Measurements from ENCODE around the gene RAB12. TPM values are rescaled to one million over a fixed set of nuclear protein-coding genes. Genes with fewer than 3 reads are reported as not detected.

The RAB12 gene
- total and polyA plus RNA-seq, 2 of the 13 experiments (the other 11 are each of a cell fraction or from before 2014, with no cell fraction given) = 9.5 to 25.3 TPM

GRCh38 chr18:8632386-8632785 lies 23.1 kb downstream of the RAB12 start (continued):
- TF ChIP-seq ZNF781 (CRISPR knock-in tag; IDR thresholded peaks at IDR 0.05; ENCODE audit: borderline replicate concordance, not compliant biosample characterization) = no peak
- no peak for TF ChIP-seq REXO4 (CRISPR knock-in tag; IDR thresholded peaks at IDR 0.05; ENCODE audit: borderline replicate concordance)
- no peak for TF ChIP-seq THAP11 (CRISPR knock-in tag; IDR thresholded peaks at IDR 0.05)
- TF ChIP-seq GLI4 (CRISPR knock-in tag; IDR thresholded peaks at IDR 0.05; ENCODE audit: borderline replicate concordance) = no peak

GRCh38 chr18:8634508-8634907 lies 25.3 kb downstream of the RAB12 start:
- H3K36me3 ChIP-seq (replicated peaks in 1 of 2; ENCODE audit: control insufficient read depth in 1 of 2, insufficient read depth in 2 of 2, low read length in 2 of 2) = peaks cover 14 to 53% of the 10 kb centered on the region in 2 experiments
- 100% methylated on average over 6 of the region's 6 CpGs for whole genome bisulfite sequencing (ENCODE audit: low lambda C conversion rate)
- H3K4me2 ChIP-seq (ENCODE audit: low read depth, low read length) = no peak overlapping the region
- CTCF ChIA-PET (ENCODE audit: low intra/inter-chr PET ratio, low total read pairs) = no interaction called here
- intact Hi-C loops (cut with micrococcal nuclease; ENCODE audit: unreplicated experiment) (no loop called here), in situ Hi-C loops (cut with HindIII; ENCODE audit: extremely low pct_ligation_motif_present, low pct_unique_long_range_greater_than_20kb) (no loop called here)
- ATAC-seq = no peak
- no peak overlapping the region for H3K4me3 ChIP-seq (replicated peaks in 1 of 3; ENCODE audit: insufficient read depth in 1 of 3, low read depth in 2 of 3, low read length in 3 of 3)
- no peaks in the 10 kb centered on the region for H4K20me1 ChIP-seq (ENCODE audit: insufficient read depth, low read length)
- peaks cover 19% of the 10 kb centered on the region for H3K4me1 ChIP-seq (ENCODE audit: insufficient read depth, low read length)
- no peaks in the 10 kb centered on the region for H3K27me3 ChIP-seq (ENCODE audit: control insufficient read depth in 1 of 2, insufficient read depth in 2 of 2, low read length in 2 of 2)
- FAIRE-seq = no peak
- H3K9ac ChIP-seq (ENCODE audit: insufficient read depth, low read depth, low read length) = no peak overlapping the region
- H3K79me2 ChIP-seq (ENCODE audit: insufficient read depth, low read length) = peaks cover 4% of the 10 kb centered on the region
- POLR2A ChIA-PET = no interaction called here
- H3K9me3 ChIP-seq (ENCODE audit: low read length) = no peaks in the 10 kb centered on the region
- no peak overlapping the region for H3K27ac ChIP-seq (ENCODE audit: extremely low read length, insufficient read depth, low read length)
- BruUV-seq (replicated peaks) = no TSS peak
- H2AFZ ChIP-seq (ENCODE audit: low read length) = no peak overlapping the region
- TF ChIP-seq SP140L (CRISPR knock-in tag; IDR thresholded peaks at IDR 0.05; ENCODE audit: borderline replicate concordance) (no peak), ZNF777 (CRISPR knock-in tag; IDR thresholded peaks at IDR 0.05) (no peak), NR3C1 (CRISPR knock-in tag; IDR thresholded peaks at IDR 0.05) (no peak)
- no peak for DNase-seq (ENCODE audit: low spot score)

- Histone ChIP-seq H3K4me1 (ENCODE audit: insufficient read depth, low read length) (peaks cover 14% of the 10 kb centered on the region), H3K27ac (ENCODE audit: extremely low read length, insufficient read depth, low read length) (no peak overlapping the region), H2AFZ (ENCODE audit: low read length) (no peak overlapping the region), H3K9ac (ENCODE audit: insufficient read depth, low read depth, low read length) (no peak overlapping the region), H3K27me3 (ENCODE audit: control insufficient read depth in 1 of 2, insufficient read depth in 2 of 2, low read length in 2 of 2) (no peaks in the 10 kb centered on the region), H3K79me2 (ENCODE audit: insufficient read depth, low read length) (peaks cover 2% of the 10 kb centered on the region), H3K36me3 (replicated peaks in 1 of 2; ENCODE audit: control insufficient read depth in 1 of 2, insufficient read depth in 2 of 2, low read length in 2 of 2) (peaks cover 13 to 58% of the 10 kb centered on the region in 2 experiments), H3K4me2 (ENCODE audit: low read depth, low read length) (no peak overlapping the region), H4K20me1 (ENCODE audit: insufficient read depth, low read length) (no peaks in the 10 kb centered on the region), H3K9me3 (ENCODE audit: low read length) (no peaks in the 10 kb centered on the region), H3K4me3 (replicated peaks in 1 of 3; ENCODE audit: insufficient read depth in 1 of 3, low read depth in 2 of 3, low read length in 3 of 3) (no peak overlapping the region)
- ATAC-seq (no peak), DNase-seq (ENCODE audit: low spot score) (no peak), FAIRE-seq (no peak)
- ChIA-PET CTCF (ENCODE audit: low intra/inter-chr PET ratio, low total read pairs) (no interaction called here), POLR2A (no interaction called here)
- no TSS peak for BruUV-seq (replicated peaks)
- intact Hi-C loops (cut with micrococcal nuclease; ENCODE audit: unreplicated experiment) = no loop called here
- 100% methylated on average over 3 of the region's 3 CpGs for WGBS (ENCODE audit: low lambda C conversion rate)
- in situ Hi-C loops (cut with HindIII; ENCODE audit: extremely low pct_ligation_motif_present, low pct_unique_long_range_greater_than_20kb) = no loop called here
- TF ChIP-seq REL (CRISPR knock-in tag; conservative IDR thresholded peaks at IDR 0.05) = no peak
- no peak for TF ChIP-seq PBX2 (CRISPR knock-in tag; IDR thresholded peaks at IDR 0.05)
- TF ChIP-seq ZBTB10 (CRISPR knock-in tag; IDR thresholded peaks at IDR 0.05; ENCODE audit: borderline replicate concordance) = no peak
- TF ChIP-seq ZNF660 (CRISPR knock-in tag; IDR thresholded peaks at IDR 0.05; ENCODE audit: borderline replicate concordance, low read depth) = no peak
- TF ChIP-seq ZBTB44 (CRISPR knock-in tag; IDR thresholded peaks at IDR 0.05) = no peak
These were observed 25.9 kb downstream of the RAB12 start for GRCh38 chr18:8635087-8635486.

Measured in HepG2 (cell line).